ENCODE data around the gene RNF222. TPM values are rescaled to one million over a fixed set of nuclear protein-coding genes. Genes with fewer than 3 reads are reported as not detected.

RNF222 gene
- total RNA-seq, result not detected

GRCh38 chr17:8397636-8398035, at the start of gene RNF222:
TSS of gene RNF222 (minus strand) at chr17:8397827. CDS start at chr17:8393461, 4,366 bp downstream.

GRCh38 chr17:8435245-8436168, 37.9 kb upstream of the RNF222 start, which contains the start of gene NDEL1:
TSS of gene NDEL1 (plus strand) at chr17:8435884. CDS start at chr17:8444272, 8,388 bp downstream.

DNA sequence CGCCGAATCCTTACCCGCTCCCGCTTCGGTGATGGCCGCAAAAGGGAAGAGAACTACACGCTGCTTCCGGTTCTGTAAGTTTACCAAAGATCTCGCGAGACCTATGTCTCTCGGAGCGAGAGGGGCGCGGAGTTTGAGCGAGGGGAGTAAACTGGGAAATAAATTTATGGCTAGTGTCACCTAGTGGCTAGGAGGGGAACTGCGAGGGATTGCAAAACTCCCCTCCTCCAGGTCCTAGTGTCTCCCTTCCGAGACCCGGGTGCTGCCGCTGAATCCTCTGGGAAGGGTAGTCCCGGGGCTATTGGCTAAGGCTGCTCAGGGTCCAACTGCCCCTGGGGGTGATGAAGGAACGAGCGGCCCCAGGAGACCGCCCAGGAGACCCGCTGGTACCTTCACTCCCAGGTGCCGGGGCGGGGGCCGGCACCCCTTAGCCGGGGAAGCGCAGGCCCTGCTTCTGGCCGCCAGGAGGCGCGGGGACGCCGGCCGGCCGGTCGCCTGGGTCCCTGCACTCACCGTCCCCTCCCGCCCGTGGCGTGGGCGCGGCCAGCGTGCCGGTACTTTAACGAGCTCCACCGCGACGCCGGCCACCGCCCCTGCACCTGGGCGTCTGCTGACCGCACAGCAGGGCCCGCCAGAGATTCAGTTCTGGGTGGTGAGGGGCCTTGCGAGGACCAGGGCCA, 14.3 kb downstream of the RNF222 start, which contains the start of gene RPL26:
Gene RPL26 (minus strand): TSS at position 51 of the 680 bp plus-strand sequence. CDS start 883 bp downstream, outside the sequence.

GRCh38 chr17:8376271-8377067, 21.2 kb downstream of the RNF222 start, which contains the start of gene KRABD2:
TSS of gene KRABD2 (minus strand) at chr17:8376704.

Other genes starting within 250 kb of the RNF222 start
- gene PER1, start 245.4 kb downstream of the RNF222 start, total RNA-seq, result 16.6 TPM
- gene VAMP2, start 234.9 kb downstream of the RNF222 start, total RNA-seq, result 40.7 TPM
- 17.5 TPM for gene TMEM107, start 221.4 kb downstream of the RNF222 start, total RNA-seq
- gene BORCS6, start 207.6 kb downstream of the RNF222 start, total RNA-seq, result 4.1 TPM
- gene AURKB, start 187.3 kb downstream of the RNF222 start, total RNA-seq, result 10.0 TPM
- 36.0 TPM for gene CTC1, start 149.8 kb downstream of the RNF222 start, total RNA-seq
- 35.1 TPM for gene PFAS, start 148.5 kb downstream of the RNF222 start, total RNA-seq
- gene RANGRF, start 109.2 kb downstream of the RNF222 start, total RNA-seq, result 5.6 TPM
- 0.31 TPM for gene SLC25A35, start 102.4 kb downstream of the RNF222 start, total RNA-seq
- 0.63 TPM for gene ARHGEF15, start 87.6 kb downstream of the RNF222 start, total RNA-seq
- gene ODF4, start 58.0 kb downstream of the RNF222 start, total RNA-seq, result not detected
- 3,473 TPM for gene RPL26, start 14.6 kb downstream of the RNF222 start, total RNA-seq
- gene NDEL1, start 38.1 kb upstream of the RNF222 start, total RNA-seq, result 70.7 TPM
- gene MYH10, start 232.9 kb upstream of the RNF222 start, total RNA-seq, result 210 TPM

All from parietal lobe (tissue), 1 donor.